ENCODE results near the gene WTIP. TPM values are rescaled to one million over a fixed set of nuclear protein-coding genes. Genes with fewer than 3 reads are reported as not detected.

WTIP gene
- total and polyA plus RNA-seq, 2 of the 13 experiments (the other 11 are each of a cell fraction or from before 2014, with no cell fraction given): 15.0 to 18.1 TPM

GRCh38 chr19:34501339-34502320 lies 20.1 kb downstream of the WTIP start (continued):
- TF ChIP-seq ZNF607 (CRISPR knock-in tag; IDR thresholded peaks at IDR 0.05; ENCODE audit: borderline replicate concordance) (no peak), ATAD3A (CRISPR knock-in tag; IDR thresholded peaks at IDR 0.05) (no peak), ZSCAN9 (CRISPR knock-in tag; IDR thresholded peaks at IDR 0.05; ENCODE audit: borderline replicate concordance) (no peak), SRF (IDR thresholded peaks at IDR 0.05; ENCODE audit: low read depth, low read length) (no peak), ZMAT5 (CRISPR knock-in tag; IDR thresholded peaks at IDR 0.05; ENCODE audit: borderline replicate concordance, low read depth) (no peak), MIXL1 (CRISPR knock-in tag; IDR thresholded peaks at IDR 0.05) (0 out of 2 replicates have a peak, but pooled peaks have one; percentile 39), ZNF639 (CRISPR knock-in tag; conservative IDR thresholded peaks at IDR 0.05) (no peak), ZFP36L2 (CRISPR knock-in tag; IDR thresholded peaks at IDR 0.05) (no peak), RAD21 (CRISPR knock-in tag; IDR thresholded peaks at IDR 0.05) (peak; percentile 98), IRF2 (CRISPR knock-in tag; IDR thresholded peaks at IDR 0.05) (0 out of 2 replicates have a peak, but pooled peaks have one; percentile 54), NFIC (IDR thresholded peaks at IDR 0.05; ENCODE audit: low read length) (no peak), ZNF543 (CRISPR knock-in tag; IDR thresholded peaks at IDR 0.05) (no peak), SNRNP70 (IDR thresholded peaks at IDR 0.05; ENCODE audit: low read depth, low read length) (no peak), ZNF30 (CRISPR knock-in tag; IDR thresholded peaks at IDR 0.05) (no peak), SNAPC4 (CRISPR knock-in tag; IDR thresholded peaks at IDR 0.05) (no peak), THAP11 (CRISPR knock-in tag; IDR thresholded peaks at IDR 0.05) (0 out of 2 replicates have a peak, but pooled peaks have one; percentile 55)
- TF ChIP-seq, protein P1, sequence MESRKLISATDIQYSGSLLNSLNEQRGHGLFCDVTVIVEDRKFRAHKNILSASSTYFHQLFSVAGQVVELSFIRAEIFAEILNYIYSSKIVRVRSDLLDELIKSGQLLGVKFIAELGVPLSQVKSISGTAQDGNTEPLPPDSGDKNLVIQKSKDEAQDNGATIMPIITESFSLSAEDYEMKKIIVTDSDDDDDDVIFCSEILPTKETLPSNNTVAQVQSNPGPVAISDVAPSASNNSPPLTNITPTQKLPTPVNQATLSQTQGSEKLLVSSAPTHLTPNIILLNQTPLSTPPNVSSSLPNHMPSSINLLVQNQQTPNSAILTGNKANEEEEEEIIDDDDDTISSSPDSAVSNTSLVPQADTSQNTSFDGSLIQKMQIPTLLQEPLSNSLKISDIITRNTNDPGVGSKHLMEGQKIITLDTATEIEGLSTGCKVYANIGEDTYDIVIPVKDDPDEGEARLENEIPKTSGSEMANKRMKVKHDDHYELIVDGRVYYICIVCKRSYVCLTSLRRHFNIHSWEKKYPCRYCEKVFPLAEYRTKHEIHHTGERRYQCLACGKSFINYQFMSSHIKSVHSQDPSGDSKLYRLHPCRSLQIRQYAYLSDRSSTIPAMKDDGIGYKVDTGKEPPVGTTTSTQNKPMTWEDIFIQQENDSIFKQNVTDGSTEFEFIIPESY (CRISPR knock-in tag; IDR thresholded peaks at IDR 0.05): peak; percentile 84
- TF ChIP-seq, protein P2, sequence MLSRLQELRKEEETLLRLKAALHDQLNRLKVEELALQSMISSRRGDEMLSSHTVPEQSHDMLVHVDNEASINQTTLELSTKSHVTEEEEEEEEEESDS (CRISPR knock-in tag; IDR thresholded peaks at IDR 0.05; ENCODE audit: borderline replicate concordance): no peak
- TF ChIP-seq, protein P3, sequence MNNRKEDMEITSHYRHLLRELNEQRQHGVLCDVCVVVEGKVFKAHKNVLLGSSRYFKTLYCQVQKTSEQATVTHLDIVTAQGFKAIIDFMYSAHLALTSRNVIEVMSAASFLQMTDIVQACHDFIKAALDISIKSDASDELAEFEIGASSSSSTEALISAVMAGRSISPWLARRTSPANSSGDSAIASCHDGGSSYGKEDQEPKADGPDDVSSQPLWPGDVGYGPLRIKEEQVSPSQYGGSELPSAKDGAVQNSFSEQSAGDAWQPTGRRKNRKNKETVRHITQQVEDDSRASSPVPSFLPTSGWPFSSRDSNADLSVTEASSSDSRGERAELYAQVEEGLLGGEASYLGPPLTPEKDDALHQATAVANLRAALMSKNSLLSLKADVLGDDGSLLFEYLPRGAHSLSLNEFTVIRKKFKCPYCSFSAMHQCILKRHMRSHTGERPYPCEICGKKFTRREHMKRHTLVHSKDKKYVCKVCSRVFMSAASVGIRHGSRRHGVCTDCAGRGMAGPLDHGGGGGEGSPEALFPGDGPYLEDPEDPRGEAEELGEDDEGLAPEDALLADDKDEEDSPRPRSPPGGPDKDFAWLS (CRISPR knock-in tag; IDR thresholded peaks at IDR 0.05; ENCODE audit: borderline replicate concordance): no peak
